Mucosa of stomach (tissue), 1 donor: ENCODE measurements around the gene MRGPRF.
A peak's percentile ranks its signal among the peaks of the same experiment; 100 is the strongest.

ENCODE experiments used
- H3K27me3 ChIP-seq: one replicate; pipeline ENCODE4 v1.7.0; 2013; ENCODE audit warnings: mild to moderate bottlenecking, low read length; ENCODE audit not compliant: control insufficient read depth, insufficient read depth
- H3K36me3 ChIP-seq: one replicate; pipeline ENCODE4 v1.7.0; 2013; ENCODE audit warnings: low read length; ENCODE audit not compliant: control insufficient read depth, insufficient read depth
- H3K4me1 ChIP-seq: one replicate; pipeline ENCODE4 v1.7.0; 2013; ENCODE audit warnings: mild to moderate bottlenecking, low read length; ENCODE audit not compliant: control insufficient read depth, insufficient read depth
- H3K4me3 ChIP-seq: one replicate; pipeline ENCODE4 v1.7.0; 2013; ENCODE audit warnings: low read length
- H3K9ac ChIP-seq: one replicate; pipeline ENCODE4 v1.7.0; 2013; ENCODE audit warnings: mild to moderate bottlenecking, low read length, moderate library complexity
- H3K9me3 ChIP-seq: one replicate; pipeline ENCODE4 v1.7.0; 2013; ENCODE audit warnings: mild to moderate bottlenecking, low read length, moderate library complexity; ENCODE audit not compliant: control insufficient read depth
- donor health status: Pancreatic carcinoma.

Gene MRGPRF

DNA sequence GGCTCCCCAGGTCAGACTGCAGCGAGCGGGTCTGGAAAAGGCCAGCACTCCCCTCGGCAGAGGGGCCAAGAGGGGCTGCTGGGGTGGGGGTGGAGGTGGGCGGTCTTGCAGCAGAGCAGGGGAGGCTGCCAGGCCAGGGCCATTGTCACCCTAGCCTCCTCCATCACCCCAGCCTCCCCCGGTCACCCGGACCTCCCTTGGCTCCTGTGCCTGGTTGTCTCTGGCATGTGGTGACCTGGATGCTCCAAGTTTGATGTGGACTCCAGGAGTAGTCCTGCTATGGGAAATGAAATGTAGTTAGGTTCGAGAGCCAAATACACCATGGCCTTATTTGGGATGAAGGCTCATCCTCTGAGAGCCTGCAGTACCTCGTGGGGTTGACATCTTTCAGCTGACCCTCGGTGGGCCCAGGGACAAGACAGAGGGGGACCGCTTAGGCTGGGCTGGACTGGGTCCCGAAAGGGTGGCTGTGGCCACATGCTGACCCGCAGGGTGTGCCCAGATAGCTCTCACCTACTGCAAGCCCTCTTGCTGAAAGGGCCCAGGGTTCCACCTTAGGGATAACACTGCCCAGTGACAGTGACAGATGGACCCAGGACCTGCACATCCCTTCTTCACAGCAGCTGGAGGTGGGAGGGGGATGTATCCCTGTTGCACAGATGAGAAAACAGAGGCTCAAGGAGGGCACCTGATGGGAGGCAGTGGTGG is 56.3 kb downstream of the MRGPRF start:
- no peak overlapping the region for H3K4me3 ChIP-seq
- no peak overlapping the region for H3K9ac ChIP-seq
- no peaks in the 10 kb centered on the region for H3K9me3 ChIP-seq
- peaks cover 9% of the 10 kb centered on the region for H3K4me1 ChIP-seq
- H3K27me3 ChIP-seq, result peaks cover 2% of the 10 kb centered on the region
- H3K36me3 ChIP-seq, result no peaks in the 10 kb centered on the region

DNA sequence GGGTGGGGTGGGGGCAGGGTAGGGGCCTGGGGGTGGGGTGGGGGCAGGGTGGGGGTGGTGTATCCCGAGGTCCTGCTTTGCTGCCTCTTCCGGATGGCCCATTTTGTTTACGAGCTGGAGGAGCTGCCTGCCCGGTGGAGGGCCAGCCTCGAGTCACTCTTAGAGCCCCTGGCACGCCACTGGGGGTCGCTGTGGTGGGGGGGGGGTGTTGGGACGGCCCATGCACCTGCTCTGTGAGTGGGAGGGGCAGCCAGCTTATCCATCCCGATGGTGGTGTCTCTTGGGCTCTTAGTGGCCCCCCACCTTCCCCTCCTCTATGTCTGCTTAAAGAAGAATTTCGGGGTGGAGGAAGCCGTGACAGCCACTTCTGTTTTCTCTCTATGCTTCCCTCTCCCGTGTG is 56.9 kb downstream of the MRGPRF start:
- Histone ChIP-seq H3K9ac (no peak overlapping the region), H3K9me3 (no peaks in the 10 kb centered on the region), H3K36me3 (no peaks in the 10 kb centered on the region), H3K4me3 (no peak overlapping the region), H3K27me3 (peaks cover 2% of the 10 kb centered on the region), H3K4me1 (peaks cover 9% of the 10 kb centered on the region)

DNA sequence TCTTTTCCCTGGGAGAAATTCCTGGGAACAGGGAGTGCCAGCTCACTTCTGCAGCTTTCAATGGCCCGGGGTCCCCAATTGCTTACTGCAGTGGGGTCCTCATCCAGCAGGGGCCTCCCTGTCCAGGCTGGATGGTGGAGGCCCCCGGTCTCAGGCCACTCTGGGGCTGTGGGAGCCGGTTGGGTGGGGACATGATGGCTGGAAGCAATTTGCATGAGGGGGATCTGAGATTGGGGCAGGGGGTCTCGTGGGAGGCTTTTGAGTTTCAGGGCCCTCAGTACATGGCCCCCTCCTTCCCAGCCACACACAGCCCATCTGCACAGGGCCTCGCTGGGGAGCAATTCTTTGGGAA is 57.5 kb downstream of the MRGPRF start:
- Histone ChIP-seq H3K27me3 (peaks cover 2% of the 10 kb centered on the region), H3K4me3 (no peak overlapping the region), H3K4me1 (peaks cover 9% of the 10 kb centered on the region), H3K9ac (peak overlapping the region; percentile 28), H3K36me3 (no peaks in the 10 kb centered on the region), H3K9me3 (no peaks in the 10 kb centered on the region)

DNA sequence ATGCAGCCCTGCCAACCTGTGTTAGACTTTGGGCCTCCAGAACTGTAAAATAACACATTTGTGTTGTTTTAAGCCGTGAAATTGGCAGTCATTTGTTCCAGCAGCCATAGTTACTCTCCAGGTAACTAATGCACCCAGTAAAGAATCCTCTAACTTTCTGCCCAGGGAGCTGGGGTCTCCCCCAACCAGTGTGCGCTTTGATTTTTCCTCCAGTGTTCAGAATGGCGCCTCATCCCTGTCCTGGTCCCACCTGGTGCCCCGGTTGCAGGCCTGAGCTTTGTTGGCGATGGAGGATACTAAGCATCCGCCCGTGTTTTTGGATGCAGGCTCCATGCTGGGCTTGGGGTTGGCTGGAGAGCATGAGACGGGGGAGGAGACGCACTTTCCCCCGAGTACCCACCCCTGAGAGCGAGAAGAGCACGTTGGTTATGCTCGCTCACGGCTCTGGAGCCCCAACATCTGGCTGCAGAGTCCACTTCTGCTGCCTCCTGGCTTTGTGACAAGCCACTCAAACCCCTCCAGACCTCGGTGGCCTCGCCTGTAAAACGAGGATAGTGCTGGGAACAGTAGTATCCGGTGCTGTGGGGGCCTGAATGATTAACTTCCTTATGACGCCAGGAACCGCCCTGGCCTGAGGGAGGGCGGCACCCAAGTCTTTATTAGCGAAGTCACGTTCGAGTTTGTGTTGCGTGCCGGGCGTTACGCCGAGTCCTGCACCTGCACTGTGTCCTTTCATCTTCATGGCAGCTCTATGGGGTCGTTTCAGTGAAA is 58.0 kb downstream of the MRGPRF start:
- Histone ChIP-seq H3K4me1 (peaks cover 9% of the 10 kb centered on the region), H3K27me3 (peaks cover 2% of the 10 kb centered on the region), H3K9me3 (no peaks in the 10 kb centered on the region), H3K4me3 (no peak overlapping the region), H3K9ac (peak overlapping the region; percentile 28), H3K36me3 (no peaks in the 10 kb centered on the region)
